Measurements from ENCODE around the gene STKLD1.
"Not testable (repeated sequence)": the region's sequence is repeated elsewhere in the genome, so short reads cannot be mapped to it uniquely, and the experiment has no call there.

STKLD1 gene

GRCh38 chr9:133331641-133332380, 44.4 kb upstream of the STKLD1 start:
- TF ChIP-seq FOXA1 (IDR thresholded peaks at IDR 0.05), result no peak
- TF ChIP-seq L3MBTL2 (conservative IDR thresholded peaks at IDR 0.05), result no peak
- no peak for TF ChIP-seq LEF1 (IDR thresholded peaks at IDR 0.05; ENCODE audit: borderline replicate concordance)
- DNase-seq (ENCODE audit: extremely low spot score), result no peak
- ChIA-PET POLR2A (no interaction called here), CTCF (no interaction called here)

DNA sequence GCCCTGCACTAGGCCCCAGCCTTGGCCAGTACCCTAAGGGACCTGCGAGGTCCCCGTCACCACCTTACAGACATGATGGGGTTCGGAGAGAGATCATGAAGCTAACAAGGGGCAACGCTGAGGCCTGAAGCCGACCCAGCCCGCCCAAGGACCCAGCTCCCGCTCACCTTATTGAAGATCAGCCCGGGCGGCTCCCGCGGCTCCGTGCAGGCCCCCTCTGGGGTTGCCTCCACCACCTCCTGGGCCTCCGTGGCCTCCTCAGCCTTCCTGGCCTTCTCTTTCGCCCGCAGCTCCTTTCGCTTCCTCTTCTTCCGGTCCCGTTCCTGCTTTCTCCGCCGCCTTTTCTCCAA, 43.8 kb upstream of the STKLD1 start:
- no peak for TF ChIP-seq NFRKB (IDR thresholded peaks at IDR 0.05)
- TF ChIP-seq, protein P1, sequence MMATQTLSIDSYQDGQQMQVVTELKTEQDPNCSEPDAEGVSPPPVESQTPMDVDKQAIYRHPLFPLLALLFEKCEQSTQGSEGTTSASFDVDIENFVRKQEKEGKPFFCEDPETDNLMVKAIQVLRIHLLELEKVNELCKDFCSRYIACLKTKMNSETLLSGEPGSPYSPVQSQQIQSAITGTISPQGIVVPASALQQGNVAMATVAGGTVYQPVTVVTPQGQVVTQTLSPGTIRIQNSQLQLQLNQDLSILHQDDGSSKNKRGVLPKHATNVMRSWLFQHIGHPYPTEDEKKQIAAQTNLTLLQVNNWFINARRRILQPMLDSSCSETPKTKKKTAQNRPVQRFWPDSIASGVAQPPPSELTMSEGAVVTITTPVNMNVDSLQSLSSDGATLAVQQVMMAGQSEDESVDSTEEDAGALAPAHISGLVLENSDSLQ (IDR thresholded peaks at IDR 0.05), result no peak
- no peak for TF ChIP-seq FOXA1 (IDR thresholded peaks at IDR 0.05)
- TF ChIP-seq BHLHE40 (IDR thresholded peaks at IDR 0.05; ENCODE audit: borderline replicate concordance), result no peak
- TF ChIP-seq FOXM1 (IDR thresholded peaks at IDR 0.05; ENCODE audit: borderline replicate concordance), result no peak
- no peak for TF ChIP-seq ARNT (IDR thresholded peaks at IDR 0.05)
- no peak for TF ChIP-seq LEF1 (IDR thresholded peaks at IDR 0.05; ENCODE audit: borderline replicate concordance)
- no peak for TF ChIP-seq FOXK2 (IDR thresholded peaks at IDR 0.05)
- no peak for TF ChIP-seq ZNF384 (IDR thresholded peaks at IDR 0.05)
- no peak for TF ChIP-seq CTBP1 (IDR thresholded peaks at IDR 0.05; ENCODE audit: borderline replicate concordance)
- TF ChIP-seq HDGF (IDR thresholded peaks at IDR 0.05; ENCODE audit: borderline replicate concordance), result no peak
- TF ChIP-seq TARDBP (IDR thresholded peaks at IDR 0.05), result no peak
- TF ChIP-seq L3MBTL2 (conservative IDR thresholded peaks at IDR 0.05), result no peak
- TF ChIP-seq SP1 (IDR thresholded peaks at IDR 0.05), result no peak
- TF ChIP-seq ELF4 (IDR thresholded peaks at IDR 0.05), result no peak
- no peak for TF ChIP-seq SUZ12 (IDR thresholded peaks at IDR 0.05)
- POLR2A ChIA-PET, result no interaction called here
- DNase-seq (ENCODE audit: extremely low spot score), result no peak
- CTCF ChIA-PET, result no interaction called here

- CTCF ChIA-PET, result no interaction called here
- DNase-seq (ENCODE audit: extremely low spot score), result no peak
- no peak for TF ChIP-seq L3MBTL2 (conservative IDR thresholded peaks at IDR 0.05)
- no peak for TF ChIP-seq FOXM1 (IDR thresholded peaks at IDR 0.05; ENCODE audit: borderline replicate concordance)
- no peak for TF ChIP-seq SUZ12 (IDR thresholded peaks at IDR 0.05)
- TF ChIP-seq ARNT (IDR thresholded peaks at IDR 0.05), result no peak
- TF ChIP-seq CTBP1 (IDR thresholded peaks at IDR 0.05; ENCODE audit: borderline replicate concordance), result no peak
- TF ChIP-seq, protein P1 (IDR thresholded peaks at IDR 0.05), result no peak
- no peak for TF ChIP-seq BHLHE40 (IDR thresholded peaks at IDR 0.05; ENCODE audit: borderline replicate concordance)
- TF ChIP-seq FOXA1 (IDR thresholded peaks at IDR 0.05), result no peak
- POLR2A ChIA-PET, result no interaction called here
Measured at GRCh38 chr9:133333011-133333410, 43.2 kb upstream of the STKLD1 start.

DNA sequence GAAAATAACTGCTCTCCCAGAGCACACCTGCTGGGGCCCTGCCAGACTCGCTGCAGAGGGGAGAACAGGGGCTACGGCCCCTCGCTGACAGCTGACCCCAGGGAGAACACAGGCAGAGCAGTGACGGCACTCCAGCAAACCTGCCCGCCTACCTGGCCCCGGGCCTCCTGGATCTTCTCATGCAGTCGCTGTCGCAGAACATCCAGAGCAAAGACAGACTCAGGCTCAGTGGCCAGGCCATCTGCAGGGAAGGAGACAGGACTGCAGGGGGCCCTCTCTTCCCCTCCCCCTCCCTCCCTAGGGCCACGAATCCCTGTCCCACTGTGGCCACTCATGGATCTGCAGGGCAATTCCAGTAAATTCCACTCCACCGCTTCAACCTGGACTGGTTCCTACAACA, 42.6 kb upstream of the STKLD1 start:
- TF ChIP-seq TARDBP (IDR thresholded peaks at IDR 0.05) (no peak), NFRKB (IDR thresholded peaks at IDR 0.05) (no peak), BHLHE40 (IDR thresholded peaks at IDR 0.05; ENCODE audit: borderline replicate concordance) (no peak)
- POLR2A ChIA-PET, result no interaction called here
- DNase-seq (ENCODE audit: extremely low spot score), result no peak
- CTCF ChIA-PET, result interaction anchor here (1.2 kb wide), 1 partner anchor 95 kb away, joined by 3 read pairs; no protein-coding TSS in a partner anchor

GRCh38 chr9:133334161-133334560, 42.0 kb upstream of the STKLD1 start:
- ChIA-PET CTCF (interaction anchor here (1.2 kb wide), 1 partner anchor 96 kb away, joined by 3 read pairs; no protein-coding TSS in a partner anchor), POLR2A (interaction anchor here (1.0 to 1.7 kb wide), 2 partner anchors 14 to 22 kb away, joined by 4 to 9 read pairs; partner anchors contain the start of genes MED22, RPL7A and SURF1)
- no peak for TF ChIP-seq FOXA1 (IDR thresholded peaks at IDR 0.05)
- no peak for TF ChIP-seq HDGF (IDR thresholded peaks at IDR 0.05; ENCODE audit: borderline replicate concordance)
- TF ChIP-seq BHLHE40 (IDR thresholded peaks at IDR 0.05; ENCODE audit: borderline replicate concordance), result no peak
- DNase-seq (ENCODE audit: extremely low spot score), result no peak

DNA sequence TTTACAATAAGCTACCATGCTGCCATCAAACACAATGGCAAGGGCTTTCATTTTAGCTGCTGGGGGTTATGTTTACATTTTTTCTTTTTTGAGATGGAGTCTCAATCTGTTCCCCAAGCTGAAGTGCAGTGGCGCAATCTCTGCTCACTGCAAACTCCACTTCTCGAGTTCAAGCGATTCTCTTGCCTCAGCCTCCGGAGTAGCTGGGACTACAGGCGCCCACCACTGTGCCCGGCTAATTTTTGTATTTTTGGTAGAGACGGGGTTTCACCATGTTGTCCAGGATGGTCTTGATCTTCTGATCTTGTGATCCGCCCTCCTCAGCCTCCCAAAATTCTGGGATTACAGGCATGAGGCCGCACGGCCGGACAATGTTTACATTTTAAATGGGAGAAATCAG, 41.3 kb upstream of the STKLD1 start:
- ChIA-PET CTCF (interaction anchor here (1.2 kb wide), 1 partner anchor 149 kb away, joined by 3 read pairs; no protein-coding TSS in a partner anchor), POLR2A (interaction anchor here (1.0 to 1.7 kb wide), 2 partner anchors 14 to 21 kb away, joined by 4 to 9 read pairs; partner anchors contain the start of genes MED22, RPL7A and SURF1)
- not testable (repeated sequence) for DNase-seq (ENCODE audit: extremely low spot score)

- TF ChIP-seq BHLHE40 (IDR thresholded peaks at IDR 0.05; ENCODE audit: borderline replicate concordance) (no peak), ARNT (IDR thresholded peaks at IDR 0.05) (0 out of 2 replicates have a peak, but pooled peaks have one; percentile 55), LEF1 (IDR thresholded peaks at IDR 0.05; ENCODE audit: borderline replicate concordance) (no peak), FOXM1 (IDR thresholded peaks at IDR 0.05; ENCODE audit: borderline replicate concordance) (peak; percentile 67; the same call in 1 of the 2 replicates), NFRKB (IDR thresholded peaks at IDR 0.05) (no peak), ZNF384 (IDR thresholded peaks at IDR 0.05) (no peak), TARDBP (IDR thresholded peaks at IDR 0.05) (no peak), FOXK2 (IDR thresholded peaks at IDR 0.05) (no peak), FOXA1 (IDR thresholded peaks at IDR 0.05) (no peak), ELF4 (IDR thresholded peaks at IDR 0.05) (peak; percentile 61), SUZ12 (IDR thresholded peaks at IDR 0.05) (no peak), CTBP1 (IDR thresholded peaks at IDR 0.05; ENCODE audit: borderline replicate concordance) (peak; percentile 12; the same call in 1 of the 2 replicates), SP1 (IDR thresholded peaks at IDR 0.05) (no peak), HDGF (IDR thresholded peaks at IDR 0.05; ENCODE audit: borderline replicate concordance) (0 out of 2 replicates have a peak, but pooled peaks have one; percentile 82), L3MBTL2 (conservative IDR thresholded peaks at IDR 0.05) (peak; percentile 96)
- TF ChIP-seq, protein P1 (IDR thresholded peaks at IDR 0.05), result no peak
- POLR2A ChIA-PET, result no interaction called here
- DNase-seq (ENCODE audit: extremely low spot score), result peak; percentile 89
- CTCF ChIA-PET, result no interaction called here
Measured at GRCh38 chr9:133335924-133336811, 40.0 kb upstream of the STKLD1 start, which contains the start of gene SURF6. TSS of gene SURF6 (minus strand) at chr9:133336188. CDS start at chr9:133336132, 56 bp downstream.
